IMR-90 (cell line): ENCODE measurements around the gene DDX42. TPM values are rescaled to one million over a fixed set of nuclear protein-coding genes. Genes with fewer than 3 reads are reported as not detected.

Source experiments
- ATAC-seq: fragments of 200-7000 bp; cut with Tn5 transposase; 2 replicates; pipeline ENCODE4 v1.9.1; 2020; ENCODE audit warnings: low read depth, mild to moderate bottlenecking, moderate library complexity
- BruUV-seq: library from RNA; stranded (reverse); fragments of 400-500 nt; replicated peaks from 2 replicates; lab custom pipeline; 2021; lab: Mats Ljungman, UMichigan
- CTCF ChIA-PET: fragments of 300-600 bp; formaldehyde crosslinking; extraction: SDS; loops from one replicate; lab custom pipeline; 2021; ENCODE audit warnings: antibody characterized with exemption; lab: Yijun Ruan, JAX
- POLR2A ChIA-PET: fragments of 300-600 bp; sonication (Branson Sonifier 250); formaldehyde crosslinking; loops from one replicate; lab custom pipeline; 2022; ENCODE audit warnings: antibody characterized with exemption; ENCODE audit not compliant: unreplicated experiment; lab: Charles Lee
- DNase-seq: peaks from one replicate; pipeline ENCODE4 v3.0.0; 2013
- H2AFZ ChIP-seq: replicated peaks from 2 replicates; pipeline ENCODE3; 2013; ENCODE audit warnings: low read length, mild to moderate bottlenecking; ENCODE audit not compliant: poor library complexity
- H2AK5ac ChIP-seq: 2 replicates; pipeline ENCODE4 v1.6.1; 2013; ENCODE audit warnings: low read depth, low read length, inconsistent platforms
- H2AK9ac ChIP-seq: replicated peaks from 2 replicates; pipeline ENCODE3; 2013; ENCODE audit warnings: mild to moderate bottlenecking, low read depth, low read length, moderate library complexity; ENCODE audit not compliant: poor library complexity
- H2BK120ac ChIP-seq: 2 replicates; pipeline ENCODE4 v1.6.1; 2013; ENCODE audit warnings: low read depth, low read length, inconsistent platforms
- H2BK15ac ChIP-seq: 3 replicates; pipeline ENCODE4 v1.6.1; 2013; ENCODE audit warnings: low read depth, low read length, inconsistent platforms
- H2BK20ac ChIP-seq: 2 replicates; pipeline ENCODE4 v1.6.1; 2013; ENCODE audit warnings: low read depth, mild to moderate bottlenecking, inconsistent platforms, low read length, moderate library complexity
- H2BK5ac ChIP-seq: 2 replicates; pipeline ENCODE4 v1.6.1; 2013; ENCODE audit warnings: mild to moderate bottlenecking, low read depth, low read length, inconsistent platforms; ENCODE audit not compliant: poor library complexity, severe bottlenecking
- H3K14ac ChIP-seq: replicated peaks from 2 replicates; pipeline ENCODE4 v1.6.1; 2013; ENCODE audit warnings: low read depth, low read length, inconsistent platforms
- H3K18ac ChIP-seq: 2 replicates; pipeline ENCODE4 v1.6.1; 2013; ENCODE audit warnings: low read depth, low read length, control low read depth
- H3K23ac ChIP-seq: 2 replicates; pipeline ENCODE4 v1.6.1; 2013; ENCODE audit warnings: low read depth, low read length, inconsistent platforms
- H3K27ac ChIP-seq: 2 replicates; pipeline ENCODE4 v1.5.1; 2013; ENCODE audit warnings: mild to moderate bottlenecking, control low read depth, low read length; ENCODE audit not compliant: insufficient read depth
- H3K27me3 ChIP-seq: 2 replicates; pipeline ENCODE4 v1.6.1; 2013; ENCODE audit warnings: low read length; ENCODE audit not compliant: control insufficient read depth, insufficient read depth
- H3K36me3 ChIP-seq: 2 replicates; pipeline ENCODE4 v1.6.1; 2013; ENCODE audit warnings: low read length, mixed read lengths; ENCODE audit not compliant: control insufficient read depth, insufficient read depth
- H3K4ac ChIP-seq: 2 replicates; pipeline ENCODE4 v1.6.1; 2013; ENCODE audit warnings: low read depth, low read length, inconsistent platforms
- H3K4me1 ChIP-seq: 2 replicates; pipeline ENCODE4 v1.6.1; 2013; ENCODE audit warnings: low read length, mixed read lengths; ENCODE audit not compliant: control insufficient read depth, insufficient read depth
- H3K4me2 ChIP-seq: 2 replicates; pipeline ENCODE4 v1.6.1; 2013; ENCODE audit warnings: low read depth, mild to moderate bottlenecking, control low read depth, low read length, moderate library complexity
- H3K4me3 ChIP-seq: 2 replicates; pipeline ENCODE4 v1.5.1; 2013; ENCODE audit warnings: low read depth, mild to moderate bottlenecking, control low read depth, low read length, moderate library complexity; ENCODE audit not compliant: insufficient read depth
- H3K56ac ChIP-seq: 2 replicates; pipeline ENCODE4 v1.6.1; 2013; ENCODE audit warnings: low read length, inconsistent platforms; ENCODE audit not compliant: insufficient read depth; ENCODE audit errors: extremely low read depth
- H3K79me1 ChIP-seq, 2 experiments: 2 replicates each; pipeline ENCODE4 v1.6.1; 2013; ENCODE audit warnings: low read length in 2 of 2, inconsistent platforms in 1 of 2, low read depth in 1 of 2
- H3K9ac ChIP-seq: 2 replicates; pipeline ENCODE4 v1.6.1; 2013; ENCODE audit warnings: low read depth, low read length, control low read depth
- H3K9me1 ChIP-seq: 2 replicates; pipeline ENCODE4 v1.6.1; 2013; ENCODE audit warnings: low read length, inconsistent platforms; ENCODE audit not compliant: insufficient read depth
- H3K9me3 ChIP-seq: 2 replicates; pipeline ENCODE4 v1.6.1; 2013; ENCODE audit warnings: low read length; ENCODE audit not compliant: control insufficient read depth, insufficient read depth
- H4K20me1 ChIP-seq: 2 replicates; pipeline ENCODE4 v1.6.1; 2013; ENCODE audit warnings: low read length, inconsistent platforms; ENCODE audit not compliant: insufficient read depth
- H4K5ac ChIP-seq: 2 replicates; pipeline ENCODE4 v1.6.1; 2013; ENCODE audit warnings: mild to moderate bottlenecking, low read depth, low read length, control low read depth
- H4K8ac ChIP-seq, 2 experiments: 2 replicates each; pipeline ENCODE4 v1.6.1; 2013; ENCODE audit warnings: low read depth in 2 of 2, low read length in 2 of 2, control low read depth in 1 of 2, inconsistent platforms in 1 of 2
- H4K91ac ChIP-seq: 2 replicates; pipeline ENCODE4 v1.6.1; 2013; ENCODE audit warnings: low read depth, low read length, inconsistent platforms; ENCODE audit not compliant: insufficient read depth
- BHLHE40 ChIP-seq: fragments of 150-350 bp; IDR thresholded peaks from 2 replicates; pipeline ENCODE4 v1.6.1; 2016; ENCODE audit warnings: mild to moderate bottlenecking, low read depth, low read length
- CEBPB ChIP-seq: IDR thresholded peaks from 2 replicates; pipeline ENCODE4 v1.6.1; 2012; ENCODE audit warnings: low read depth, low read length, improper control_type of control experiment
- CHD1 ChIP-seq: IDR thresholded peaks from 2 replicates; pipeline ENCODE4 v1.6.1; 2012; ENCODE audit warnings: low read depth, low read length, improper control_type of control experiment
- FOS ChIP-seq: fragments of 150-350 bp; IDR thresholded peaks from 2 replicates; pipeline ENCODE4 v1.6.1; 2016; ENCODE audit warnings: low read depth, low read length
- MAFK ChIP-seq: IDR thresholded peaks from 2 replicates; pipeline ENCODE4 v1.6.1; 2012; ENCODE audit warnings: low read depth, low read length, improper control_type of control experiment
- MAZ ChIP-seq: IDR thresholded peaks from 2 replicates; pipeline ENCODE4 v1.6.1; 2012; ENCODE audit warnings: low read depth, mild to moderate bottlenecking, low read length, improper control_type of control experiment, moderate library complexity, borderline replicate concordance
- NFE2L2 ChIP-seq: fragments of 150-350 bp; IDR thresholded peaks from 2 replicates; pipeline ENCODE4 v1.6.1; 2016; ENCODE audit warnings: low read depth, mild to moderate bottlenecking, low read length
- POLR2A ChIP-seq: IDR thresholded peaks from 2 replicates; pipeline ENCODE4 v1.6.1; 2012; ENCODE audit warnings: mild to moderate bottlenecking, low read depth, low read length
- RAD21 ChIP-seq: IDR thresholded peaks from 2 replicates; pipeline ENCODE4 v1.6.1; 2012; ENCODE audit warnings: low read length, improper control_type of control experiment
- RCOR1 ChIP-seq: IDR thresholded peaks from 2 replicates; pipeline ENCODE4 v1.6.1; 2012; ENCODE audit warnings: mild to moderate bottlenecking, low read length, improper control_type of control experiment; ENCODE audit not compliant: insufficient replicate concordance
- RFX5 ChIP-seq: IDR thresholded peaks from 2 replicates; pipeline ENCODE4 v1.8.0; 2012; ENCODE audit warnings: low read depth, mild to moderate bottlenecking, low read length, moderate library complexity
- SMC3 ChIP-seq: fragments of 150-350 bp; IDR thresholded peaks from 2 replicates; pipeline ENCODE4 v1.6.1; 2016; ENCODE audit warnings: low read depth, mild to moderate bottlenecking, antibody characterized with exemption, low read length, moderate library complexity
- WGBS, 2 experiments: methylation state at CpG; one replicate each; pipeline versions ENCODE4 v1.1.5 to v1.1.7; 2013; ENCODE audit warnings: missing lambda C conversion rate in 2 of 2; ENCODE audit not compliant: insufficient read length in 1 of 2; ENCODE audit errors: extremely low coverage in 2 of 2; 5-methylcytosine and 5-hydroxymethylcytosine counted together
- dilution Hi-C: fragments of 300-500 bp; cut with HindIII; formaldehyde crosslinking; loops from one replicate; pipeline ENCODE4 v1.14.3; 2018; ENCODE audit warnings: low sequenced_read_pairs; ENCODE audit not compliant: unreplicated experiment
- in situ Hi-C: fragments of 300-500 bp; cut with MboI; formaldehyde crosslinking; loops from 3 replicates; pipeline ENCODE4 v1.14.3; 2019; ENCODE audit warnings: low sequenced_read_pairs, inconsistent platforms, mixed read lengths
- intact Hi-C: fragments of 100-400 bp; cut with micrococcal nuclease; formaldehyde crosslinking; loops from 2 replicates; pipeline ENCODE4 v1.10.0; 2022
- polyA plus RNA-seq, 3 experiments: library from polyadenylated mRNA; depleted of rRNA; stranded (reverse); fragments of >200 nt; gene quantifications; 2 replicates each; pipeline ENCODE4 v1.2.3, GENCODE V29; 2012; ENCODE audit warnings: low replicate concordance in 1 of 3
- total RNA-seq: library from RNA; depleted of rRNA; stranded (reverse); fragments of >200 nt; gene quantifications from 2 replicates; pipeline ENCODE4 v1.2.3, GENCODE V29; 2012
- TF ChIP-seq, protein P1 (sequence below): fragments of 150-350 bp; IDR thresholded peaks from 2 replicates; pipeline ENCODE4 v1.6.1; 2016; ENCODE audit warnings: low read depth, mild to moderate bottlenecking, low read length, moderate library complexity, borderline replicate concordance
- TF ChIP-seq, protein P2 (sequence below): fragments of 150-350 bp; IDR thresholded peaks from 2 replicates; pipeline ENCODE4 v1.6.1; 2017; ENCODE audit warnings: mild to moderate bottlenecking, antibody characterized with exemption, low read length, low read depth
- TF ChIP-seq, protein P3 (sequence below): conservative IDR thresholded peaks from 2 replicates; pipeline ENCODE4 v1.5.1; 2012; ENCODE audit warnings: mild to moderate bottlenecking, low read depth, low read length, improper control_type of control experiment

Gene DDX42
- total and polyA plus RNA-seq, 2 of the 4 experiments (the other 2 are of a cell fraction) = 75.8 to 91.5 TPM

DNA sequence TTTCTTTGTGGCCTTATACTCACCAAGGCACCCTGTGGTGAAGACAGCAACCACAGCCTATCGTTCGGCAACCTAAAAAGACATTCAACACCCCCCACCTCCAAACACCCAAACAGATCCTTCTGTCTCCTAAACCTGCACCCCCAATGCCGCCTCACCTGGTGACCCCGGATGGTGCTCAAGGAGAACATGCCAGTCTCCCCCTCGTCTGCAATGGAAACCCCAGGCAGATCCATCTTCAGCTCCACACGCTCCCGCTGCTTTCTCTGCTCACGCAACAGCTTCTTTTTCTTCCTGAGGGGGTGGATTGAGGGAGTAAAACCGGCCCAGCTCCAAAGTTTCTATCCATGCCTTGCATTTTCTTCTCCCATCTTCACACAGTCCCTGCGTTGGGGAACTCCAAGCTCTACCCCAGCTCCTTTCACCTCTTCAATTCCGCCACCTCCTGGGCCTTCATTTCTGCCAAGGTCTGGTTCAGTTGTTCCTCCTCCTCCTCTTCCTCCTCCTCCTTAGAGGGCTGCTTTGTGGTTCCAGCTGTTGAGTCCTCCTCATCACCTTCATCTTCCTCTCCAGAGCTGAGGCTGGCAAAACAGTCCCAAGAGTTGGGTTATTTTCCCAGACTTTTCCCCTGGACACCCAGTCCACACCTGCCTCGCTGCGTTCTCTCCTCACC, 49.8 kb downstream of the DDX42 start:
- Histone ChIP-seq H3K4ac (no peak overlapping the region), H4K8ac (no peak overlapping the region), H3K9me1 (peaks cover 20% of the 10 kb centered on the region), H3K79me1 (peaks cover 43 to 83% of the 10 kb centered on the region in 2 experiments), H3K4me1 (peaks cover 4% of the 10 kb centered on the region), H2BK15ac (no peak overlapping the region), H4K5ac (no peak overlapping the region), H3K14ac (no peak overlapping the region), H3K9ac (no peak overlapping the region), H4K20me1 (peaks cover 31% of the 10 kb centered on the region), H3K9me3 (no peaks in the 10 kb centered on the region), H2AK5ac (no peak overlapping the region), H3K27ac (no peak overlapping the region), H2BK5ac (no peak overlapping the region), H3K4me3 (no peak overlapping the region), H4K91ac (no peak overlapping the region), H2BK20ac (no peak overlapping the region), H3K36me3 (peaks cover 61% of the 10 kb centered on the region), H3K27me3 (no peaks in the 10 kb centered on the region), H2AK9ac (no peak overlapping the region), H3K56ac (no peak overlapping the region), H2AFZ (no peak overlapping the region), H2BK120ac (no peak overlapping the region), H3K18ac (no peak overlapping the region), H3K23ac (no peak overlapping the region), H3K4me2 (no peak overlapping the region)
- dilution Hi-C loops = no loop called here
- intact Hi-C loops = no loop called here
- no TSS peak for BruUV-seq
- ChIA-PET CTCF (no interaction called here), POLR2A (no interaction called here)
- TF ChIP-seq CHD1 = no peak
- TF ChIP-seq POLR2A = no peak
- TF ChIP-seq CEBPB = no peak
- TF ChIP-seq, protein P1, sequence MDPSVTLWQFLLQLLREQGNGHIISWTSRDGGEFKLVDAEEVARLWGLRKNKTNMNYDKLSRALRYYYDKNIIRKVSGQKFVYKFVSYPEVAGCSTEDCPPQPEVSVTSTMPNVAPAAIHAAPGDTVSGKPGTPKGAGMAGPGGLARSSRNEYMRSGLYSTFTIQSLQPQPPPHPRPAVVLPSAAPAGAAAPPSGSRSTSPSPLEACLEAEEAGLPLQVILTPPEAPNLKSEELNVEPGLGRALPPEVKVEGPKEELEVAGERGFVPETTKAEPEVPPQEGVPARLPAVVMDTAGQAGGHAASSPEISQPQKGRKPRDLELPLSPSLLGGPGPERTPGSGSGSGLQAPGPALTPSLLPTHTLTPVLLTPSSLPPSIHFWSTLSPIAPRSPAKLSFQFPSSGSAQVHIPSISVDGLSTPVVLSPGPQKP = no peak
- TF ChIP-seq FOS = no peak
- no peak for TF ChIP-seq BHLHE40
- TF ChIP-seq, protein P2, sequence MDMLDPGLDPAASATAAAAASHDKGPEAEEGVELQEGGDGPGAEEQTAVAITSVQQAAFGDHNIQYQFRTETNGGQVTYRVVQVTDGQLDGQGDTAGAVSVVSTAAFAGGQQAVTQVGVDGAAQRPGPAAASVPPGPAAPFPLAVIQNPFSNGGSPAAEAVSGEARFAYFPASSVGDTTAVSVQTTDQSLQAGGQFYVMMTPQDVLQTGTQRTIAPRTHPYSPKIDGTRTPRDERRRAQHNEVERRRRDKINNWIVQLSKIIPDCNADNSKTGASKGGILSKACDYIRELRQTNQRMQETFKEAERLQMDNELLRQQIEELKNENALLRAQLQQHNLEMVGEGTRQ = no peak
- TF ChIP-seq RFX5 = no peak
- TF ChIP-seq RAD21 = no peak
- TF ChIP-seq MAFK = no peak
- no peak for TF ChIP-seq SMC3
- no peak for TF ChIP-seq NFE2L2
- TF ChIP-seq, protein P3, sequence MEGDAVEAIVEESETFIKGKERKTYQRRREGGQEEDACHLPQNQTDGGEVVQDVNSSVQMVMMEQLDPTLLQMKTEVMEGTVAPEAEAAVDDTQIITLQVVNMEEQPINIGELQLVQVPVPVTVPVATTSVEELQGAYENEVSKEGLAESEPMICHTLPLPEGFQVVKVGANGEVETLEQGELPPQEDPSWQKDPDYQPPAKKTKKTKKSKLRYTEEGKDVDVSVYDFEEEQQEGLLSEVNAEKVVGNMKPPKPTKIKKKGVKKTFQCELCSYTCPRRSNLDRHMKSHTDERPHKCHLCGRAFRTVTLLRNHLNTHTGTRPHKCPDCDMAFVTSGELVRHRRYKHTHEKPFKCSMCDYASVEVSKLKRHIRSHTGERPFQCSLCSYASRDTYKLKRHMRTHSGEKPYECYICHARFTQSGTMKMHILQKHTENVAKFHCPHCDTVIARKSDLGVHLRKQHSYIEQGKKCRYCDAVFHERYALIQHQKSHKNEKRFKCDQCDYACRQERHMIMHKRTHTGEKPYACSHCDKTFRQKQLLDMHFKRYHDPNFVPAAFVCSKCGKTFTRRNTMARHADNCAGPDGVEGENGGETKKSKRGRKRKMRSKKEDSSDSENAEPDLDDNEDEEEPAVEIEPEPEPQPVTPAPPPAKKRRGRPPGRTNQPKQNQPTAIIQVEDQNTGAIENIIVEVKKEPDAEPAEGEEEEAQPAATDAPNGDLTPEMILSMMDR = no peak
- TF ChIP-seq RCOR1 = no peak
- TF ChIP-seq MAZ = no peak
- ATAC-seq = no peak
- DNase-seq = no peak
- in situ Hi-C loops = no loop called here
- WGBS, 2 experiments = 94% methylated on average over 3 of the region's 13 CpGs; no CpG with 5 or more reads in 1 of the 2 experiments
